T-helper 1 cell treated with Interleukin-12 subunit alpha and Interleukin-12 subunit beta and Interleukin-4 antibody, amounts not matched to agents 30 ng/mL and 1 ng/mL, for 36 hours (primary cell): ENCODE data around the gene ZIC5. TPM values are rescaled to one million over a fixed set of nuclear protein-coding genes. Genes with fewer than 3 reads are reported as not detected.
"Not testable (repeated sequence)": the region's sequence is repeated elsewhere in the genome, so short reads cannot be mapped to it uniquely, and the experiment has no call there.

ENCODE experiments used
- intact Hi-C: fragments of 100-400 bp; cut with micrococcal nuclease; formaldehyde crosslinking; loops from one replicate; pipeline ENCODE4 v1.15.1; 2024
- total RNA-seq: library from RNA; stranded (reverse); gene quantifications from 2 replicates; pipeline ENCODE4 v1.2.3, GENCODE V29; 2022

Gene ZIC5
- total RNA-seq, 1 donor from 2014 or later: not detected

GRCh38 chr13:99965329-99966000, 6.1 kb downstream of the ZIC5 start:
- intact Hi-C loops: no loop called here

GRCh38 chr13:99963816-99964339, 7.7 kb downstream of the ZIC5 start:
- intact Hi-C loops: no loop called here

GRCh38 chr13:99962242-99962641, 9.3 kb downstream of the ZIC5 start:
- intact Hi-C loops: no loop called here

DNA sequence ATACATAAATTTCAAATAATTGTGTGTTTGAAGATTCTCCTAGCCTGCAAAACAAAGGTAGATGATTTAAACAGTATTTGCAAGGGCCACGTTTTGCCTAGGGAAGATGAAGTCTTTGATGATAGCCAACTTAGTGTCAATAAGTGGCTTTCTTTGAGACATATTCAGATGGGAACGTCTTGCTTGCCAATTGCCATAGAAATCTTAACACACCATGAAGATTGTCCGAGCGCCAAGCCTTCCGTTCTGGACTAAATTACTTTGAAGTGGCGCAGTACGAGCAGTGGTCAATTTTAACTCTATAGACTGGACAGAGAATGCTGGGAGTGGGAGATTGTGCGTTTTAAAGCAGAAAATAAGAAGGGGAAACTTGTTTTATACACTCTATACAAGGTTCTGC, 9.9 kb downstream of the ZIC5 start:
- intact Hi-C loops: loop anchor here (2.0 kb wide), 2 partner anchors 13 to 67 kb away; no protein-coding TSS in a partner anchor

DNA sequence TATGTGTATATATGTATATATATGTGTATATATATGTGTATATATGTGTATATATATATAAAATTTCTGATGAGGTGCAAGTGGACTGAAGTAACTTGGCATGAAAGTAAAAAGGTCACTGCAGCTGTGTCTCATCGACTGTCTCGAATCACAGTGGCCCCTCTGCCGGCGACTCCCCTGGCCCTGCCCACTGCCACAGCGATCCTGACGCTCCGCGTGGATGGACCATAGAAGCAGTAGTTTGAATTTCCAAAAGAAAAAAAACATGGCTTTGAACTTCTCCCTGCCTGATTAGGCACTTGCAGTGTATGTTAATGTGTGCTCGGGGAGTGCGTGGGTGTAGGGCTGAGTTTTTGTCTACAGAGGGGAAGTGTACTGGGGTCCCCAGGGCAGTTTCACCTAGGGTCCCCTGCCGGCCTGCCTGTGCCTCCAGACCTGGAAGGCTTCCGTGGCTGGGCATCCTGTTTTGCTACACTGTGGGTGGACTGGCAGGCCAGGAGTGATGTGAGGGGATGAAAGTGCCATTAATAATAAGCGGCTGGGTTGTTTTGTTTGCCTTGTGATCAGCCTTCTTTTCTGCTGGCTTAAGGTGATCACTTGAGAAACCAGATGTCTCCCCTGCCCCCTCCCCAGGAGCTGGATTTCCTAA, 10.8 kb downstream of the ZIC5 start:
- intact Hi-C loops: loop anchor here (1.0 to 2.0 kb wide), 4 partner anchors 8 to 66 kb away; no protein-coding TSS in a partner anchor

DNA sequence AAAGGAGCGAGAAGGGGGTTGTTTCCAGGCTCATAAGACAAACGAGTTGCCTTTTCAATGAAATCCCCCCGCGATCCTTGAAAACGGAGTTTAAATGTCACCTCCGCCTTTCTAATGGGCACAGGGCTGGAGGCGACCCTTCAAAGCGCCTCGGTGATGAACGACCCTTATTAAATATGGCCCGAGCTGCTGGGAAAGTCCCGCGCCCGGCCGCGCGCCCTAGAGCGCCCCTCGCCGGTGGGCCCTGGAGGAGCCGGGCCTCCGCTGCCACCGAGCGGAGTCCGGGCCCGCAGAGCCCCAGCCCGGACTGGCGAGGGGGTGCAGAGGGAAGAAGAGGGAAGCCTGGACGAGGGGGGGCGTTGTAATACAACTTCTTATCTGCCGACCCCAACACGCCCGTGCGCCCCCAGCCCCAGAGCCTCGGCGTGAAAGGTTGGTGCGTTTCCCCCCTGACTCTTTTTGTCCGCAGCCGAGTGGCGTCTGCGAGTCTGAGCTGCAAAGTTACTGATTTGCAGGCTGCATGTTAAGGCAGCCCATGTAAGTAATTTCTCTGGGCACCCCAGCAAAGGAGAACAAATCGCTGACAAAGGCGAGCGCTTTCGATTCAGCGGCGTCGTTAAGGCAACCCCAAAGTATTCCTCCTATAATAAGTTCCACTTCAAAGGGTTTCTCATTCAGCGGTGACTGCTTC, 11.9 kb downstream of the ZIC5 start:
- intact Hi-C loops: loop anchor here (1.0 to 2.0 kb wide), 5 partner anchors 9 to 65 kb away; no protein-coding TSS in a partner anchor

DNA sequence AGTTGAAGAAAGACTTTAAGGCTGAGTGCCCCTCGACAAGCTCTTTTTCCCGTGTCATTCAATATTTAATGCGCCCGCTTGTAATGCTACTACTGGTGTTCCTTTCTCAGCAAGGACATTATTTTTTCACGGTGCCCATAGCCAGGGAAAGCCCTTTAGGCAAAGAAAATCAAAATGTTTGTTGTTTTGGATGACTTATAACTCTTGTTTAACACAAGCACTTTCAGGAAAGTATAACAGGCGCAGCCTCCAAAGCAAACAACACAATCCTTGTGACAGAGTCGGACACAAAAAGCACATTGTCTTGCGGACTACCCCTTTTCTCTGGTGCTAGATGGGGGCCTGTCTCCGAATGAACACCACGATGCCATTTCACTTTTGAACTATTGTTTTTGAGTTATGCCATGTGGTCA, 12.4 kb downstream of the ZIC5 start:
- intact Hi-C loops: loop anchor here (2.0 kb wide), 1 partner anchor 36 kb away; no protein-coding TSS in a partner anchor

GRCh38 chr13:99958406-99959126, 13.0 kb downstream of the ZIC5 start:
- intact Hi-C loops: loop anchor here (2.0 kb wide), 1 partner anchor 36 kb away; no protein-coding TSS in a partner anchor

- intact Hi-C loops: loop anchor here (2.0 kb wide), 1 partner anchor 300 kb away; no protein-coding TSS in a partner anchor
These were observed 14.9 kb downstream of the ZIC5 start for GRCh38 chr13:99956473-99957349.

DNA sequence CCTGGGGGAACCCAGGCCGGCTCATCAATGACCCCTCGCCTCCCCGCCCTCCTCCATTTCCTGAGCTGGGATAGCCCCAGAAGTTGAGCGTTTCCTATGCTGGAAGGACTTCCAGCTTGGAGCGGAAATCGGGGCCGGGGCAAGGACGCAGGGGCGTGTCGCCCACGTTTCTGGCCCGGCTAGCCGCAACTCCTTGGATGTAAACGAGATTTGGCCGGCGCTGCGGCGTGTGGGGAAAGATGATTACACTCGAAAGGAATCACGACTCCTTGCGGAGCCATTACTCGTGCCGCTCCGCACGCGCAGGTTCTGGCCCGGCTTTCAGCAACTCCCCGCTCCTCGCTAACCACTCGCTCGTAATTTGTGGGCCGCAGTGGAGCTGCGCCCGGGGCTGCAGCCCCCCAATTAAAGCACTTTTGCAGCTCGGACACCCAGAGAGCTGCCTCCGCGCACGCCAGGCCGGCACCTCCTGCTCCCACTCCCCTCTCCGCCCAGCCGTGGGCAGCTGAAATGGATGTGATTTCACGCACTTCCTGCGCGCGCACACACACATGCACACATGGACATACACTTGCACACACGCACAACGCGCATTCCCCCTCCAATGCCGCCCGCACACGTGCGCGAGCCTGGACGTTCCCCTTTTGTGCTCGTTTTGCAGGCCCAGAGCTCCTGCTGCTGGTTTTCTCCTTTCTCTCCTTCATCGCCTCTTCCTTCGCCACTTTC, 15.7 kb downstream of the ZIC5 start:
- intact Hi-C loops: loop anchor here (2.0 kb wide), 1 partner anchor 299 kb away; no protein-coding TSS in a partner anchor

DNA sequence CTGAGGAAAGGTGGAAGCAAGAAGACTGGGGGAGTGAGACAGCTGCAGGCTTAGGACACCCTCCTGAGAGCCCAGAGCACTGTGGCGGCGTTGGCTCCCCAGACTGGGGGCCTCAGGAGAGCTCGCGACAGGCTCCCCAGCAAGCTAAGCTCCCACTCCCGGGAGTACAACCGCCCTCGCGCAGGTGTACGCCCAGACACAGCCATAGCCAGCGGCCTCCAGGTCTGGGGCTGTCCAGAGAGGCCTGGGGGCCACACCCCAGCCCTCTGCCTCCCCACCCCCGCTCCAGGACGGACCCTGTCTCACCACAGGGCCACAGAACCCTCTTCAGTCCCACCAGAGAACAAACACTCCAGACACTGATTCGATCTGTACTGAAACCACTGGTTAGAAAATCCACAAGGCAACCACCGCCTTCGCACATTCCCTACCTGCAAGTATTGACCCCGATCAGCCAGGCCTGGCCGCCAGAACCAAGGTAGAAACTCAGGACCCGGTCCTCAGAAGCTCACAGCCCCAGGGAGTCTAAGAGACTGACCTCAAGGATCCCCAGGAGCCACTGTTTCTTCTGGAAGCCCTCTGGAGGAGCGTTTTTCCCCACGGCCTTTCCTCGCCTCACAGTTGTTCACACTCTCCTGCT, 16.3 kb downstream of the ZIC5 start:
- intact Hi-C loops: no loop called here

- intact Hi-C loops: no loop called here
These were observed 18.3 kb downstream of the ZIC5 start for GRCh38 chr13:99953138-99953755.

GRCh38 chr13:99951666-99952065, 19.9 kb downstream of the ZIC5 start:
- intact Hi-C loops: not testable (repeated sequence)

DNA sequence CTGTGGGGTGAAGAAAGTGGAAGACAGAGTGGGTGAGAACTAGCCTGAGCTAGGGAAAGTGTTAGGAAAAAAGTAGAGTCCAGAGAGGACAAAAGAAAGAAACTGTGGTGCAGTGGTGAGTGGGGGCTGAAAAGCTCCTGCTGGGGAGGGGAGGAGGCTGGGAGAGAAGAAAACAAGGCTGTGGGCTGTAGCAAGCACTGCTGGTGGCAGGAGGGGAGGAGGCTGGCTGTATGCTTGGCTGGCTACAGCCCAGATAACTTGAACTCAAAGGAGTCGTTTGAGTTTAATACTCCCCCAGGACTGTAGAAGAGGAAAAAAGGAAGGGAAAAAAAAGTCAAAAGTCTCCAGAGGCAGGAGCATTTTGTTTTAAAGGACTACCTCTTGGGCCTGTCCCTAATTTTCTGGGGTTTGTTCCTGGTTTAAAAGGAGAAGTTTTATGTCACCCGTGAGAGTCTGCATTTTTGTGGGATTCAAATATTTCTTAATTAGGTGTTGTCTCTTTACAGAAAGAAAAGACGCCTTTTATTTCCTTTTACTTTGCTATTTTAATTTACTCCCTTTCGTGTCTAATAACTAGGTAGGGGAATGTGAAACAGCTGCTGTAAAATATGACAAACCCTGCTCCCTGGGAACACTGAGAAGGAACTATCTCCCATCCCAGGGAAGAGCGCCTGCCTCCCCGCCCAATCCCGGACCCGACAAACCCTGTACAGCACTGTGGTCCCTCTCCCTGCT, 21.7 kb downstream of the ZIC5 start:
- intact Hi-C loops: no loop called here

DNA sequence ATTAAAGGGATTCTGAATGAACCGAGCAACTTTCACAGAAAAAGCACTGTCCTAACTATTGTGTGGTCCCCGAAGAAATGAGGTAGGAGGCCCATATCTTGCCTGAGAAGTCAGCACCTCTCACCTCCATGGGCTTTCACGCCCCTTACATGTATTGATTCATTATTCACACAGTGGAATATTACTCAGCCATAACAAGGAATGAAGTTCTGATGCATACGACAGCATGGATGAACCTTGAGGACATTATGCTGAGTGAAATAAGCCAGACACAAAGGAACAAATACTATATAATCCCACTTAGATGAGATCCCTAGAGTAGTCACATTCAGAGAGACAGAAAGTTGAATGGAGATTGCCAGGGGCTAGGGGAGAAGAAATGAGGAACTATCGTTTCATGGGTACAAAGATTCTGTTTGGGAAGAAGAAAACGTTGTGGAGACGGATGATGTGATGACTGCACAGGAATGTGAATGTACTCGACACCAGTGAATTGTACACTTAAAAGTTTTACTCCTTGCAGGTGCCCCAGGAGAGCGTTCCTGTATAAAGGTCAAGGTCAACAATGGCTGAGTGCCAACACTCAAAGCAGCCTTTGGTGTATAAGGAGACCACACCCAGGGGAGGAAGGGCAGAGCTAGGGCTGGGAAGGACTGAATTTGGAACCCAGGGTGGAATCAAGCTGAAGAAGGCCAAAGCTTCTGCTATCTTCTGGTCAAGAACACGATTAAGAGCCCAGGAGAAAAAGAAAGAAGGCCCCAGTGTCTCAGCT, 22.5 kb downstream of the ZIC5 start:
- intact Hi-C loops: no loop called here

GRCh38 chr13:99948411-99948810, 23.2 kb downstream of the ZIC5 start:
- intact Hi-C loops: no loop called here

GRCh38 chr13:99947666-99948065, 23.9 kb downstream of the ZIC5 start:
- intact Hi-C loops: no loop called here
